ENCODE data around the gene TRAK1.
"Not testable (repeated sequence)": the region's sequence is repeated elsewhere in the genome, so short reads cannot be mapped to it uniquely, and the experiment has no call there.

The TRAK1 gene

GRCh38 chr3:42090973-42091731 is at the start of gene TRAK1:
TSS of gene TRAK1 (plus strand) at chr3:42091357. CDS start at chr3:42091470, 113 bp downstream.
- no peak for TF ChIP-seq CTCF (IDR thresholded peaks at IDR 0.05; ENCODE audit: control insufficient read depth, insufficient read depth, low read depth, low read length, missing control alignments)
- DNase-seq (ENCODE audit: low read depth), result peak; percentile 78
- H3K4me3 ChIP-seq (ENCODE audit: control insufficient read depth, low read depth, low read length), result peak within 1 kb of the TSS; percentile 38

- TF ChIP-seq CTCF (IDR thresholded peaks at IDR 0.05; ENCODE audit: control insufficient read depth, insufficient read depth, low read depth, low read length, missing control alignments), result no peak
- no peak overlapping the region for H3K4me3 ChIP-seq (ENCODE audit: control insufficient read depth, low read depth, low read length)
- no peak for DNase-seq (ENCODE audit: low read depth)
Measured at GRCh38 chr3:42042747-42043098, 48.4 kb upstream of the TRAK1 start.

- H3K4me3 ChIP-seq (ENCODE audit: control insufficient read depth, low read depth, low read length), result no peak overlapping the region
- TF ChIP-seq CTCF (IDR thresholded peaks at IDR 0.05; ENCODE audit: control insufficient read depth, insufficient read depth, low read depth, low read length, missing control alignments), result no peak
- DNase-seq (ENCODE audit: low read depth), result no peak
Measured at GRCh38 chr3:42043099-42043813, 47.9 kb upstream of the TRAK1 start.

- no peak for DNase-seq (ENCODE audit: low read depth)
- no peak overlapping the region for H3K4me3 ChIP-seq (ENCODE audit: control insufficient read depth, low read depth, low read length)
- no peak for TF ChIP-seq CTCF (IDR thresholded peaks at IDR 0.05; ENCODE audit: control insufficient read depth, insufficient read depth, low read depth, low read length, missing control alignments)
Measured at GRCh38 chr3:42045708-42046243, 45.4 kb upstream of the TRAK1 start.

- not testable (repeated sequence) for H3K4me3 ChIP-seq (ENCODE audit: control insufficient read depth, low read depth, low read length); DNase-seq (ENCODE audit: low read depth)
Measured at GRCh38 chr3:42048526-42048925, 42.6 kb upstream of the TRAK1 start.

- H3K4me3 ChIP-seq (ENCODE audit: control insufficient read depth, low read depth, low read length), result no peak overlapping the region
- DNase-seq (ENCODE audit: low read depth), result no peak
- TF ChIP-seq CTCF (IDR thresholded peaks at IDR 0.05; ENCODE audit: control insufficient read depth, insufficient read depth, low read depth, low read length, missing control alignments), result no peak
Measured at GRCh38 chr3:42050126-42050525, 41.0 kb upstream of the TRAK1 start.
